Stimulated activated CD4-positive, alpha-beta T cell treated with anti-CD3 and anti-CD28 coated beads, Interleukin-12 subunit alpha, Interleukin-12 subunit beta, amount 100 ng/mL, for 4 hours (primary cell): ENCODE data around the gene RTN3.

Experiments used
- DNase-seq: peaks from one replicate; pipeline ENCODE4 v3.0.0-alpha.2; 2020

The RTN3 gene

GRCh38 chr11:63738720-63739360 lies 57.5 kb downstream of the RTN3 start:
- DNase-seq: peak; percentile 66

DNA sequence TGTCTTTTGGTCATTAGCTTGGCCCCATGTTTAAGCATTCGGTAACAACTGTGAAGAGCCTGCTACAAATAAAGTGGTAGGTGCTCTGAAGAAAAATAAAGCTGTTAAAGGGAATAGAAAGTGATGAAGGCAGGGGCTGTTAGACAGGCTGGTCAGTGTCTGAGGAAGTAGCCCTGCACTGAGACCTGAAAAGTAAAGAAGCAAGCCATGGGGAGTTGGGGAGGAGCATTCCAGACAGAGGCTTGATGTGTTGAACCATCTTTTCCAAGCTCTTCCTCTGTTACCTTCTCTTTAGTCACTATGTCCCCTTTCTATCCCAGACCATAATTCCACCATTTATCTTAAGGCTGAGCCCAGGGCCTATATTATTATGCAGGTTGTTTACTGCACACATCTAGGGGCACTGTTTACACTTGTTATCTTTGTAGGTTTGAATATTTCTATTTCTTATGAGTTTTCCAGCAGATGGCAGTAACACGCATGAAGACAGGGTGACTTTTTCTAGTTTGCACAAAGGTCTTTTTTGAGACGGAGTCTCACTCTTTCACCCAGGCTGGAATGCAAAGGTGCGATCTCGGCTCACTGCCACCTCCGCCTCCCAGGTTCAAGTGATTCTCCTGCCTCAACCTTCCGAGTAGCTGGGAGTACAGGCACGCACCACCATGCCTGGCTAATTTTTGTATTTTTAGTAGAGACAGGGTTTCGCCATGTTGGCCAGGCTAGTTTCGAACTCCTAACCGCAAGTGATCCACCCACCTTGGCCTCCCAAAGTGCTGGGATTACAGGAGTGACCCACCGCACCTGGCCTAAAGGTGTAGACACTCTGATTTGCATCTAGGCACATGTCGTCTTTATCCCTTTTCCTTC lies 64.2 kb downstream of the RTN3 start:
- DNase-seq: no peak

DNA sequence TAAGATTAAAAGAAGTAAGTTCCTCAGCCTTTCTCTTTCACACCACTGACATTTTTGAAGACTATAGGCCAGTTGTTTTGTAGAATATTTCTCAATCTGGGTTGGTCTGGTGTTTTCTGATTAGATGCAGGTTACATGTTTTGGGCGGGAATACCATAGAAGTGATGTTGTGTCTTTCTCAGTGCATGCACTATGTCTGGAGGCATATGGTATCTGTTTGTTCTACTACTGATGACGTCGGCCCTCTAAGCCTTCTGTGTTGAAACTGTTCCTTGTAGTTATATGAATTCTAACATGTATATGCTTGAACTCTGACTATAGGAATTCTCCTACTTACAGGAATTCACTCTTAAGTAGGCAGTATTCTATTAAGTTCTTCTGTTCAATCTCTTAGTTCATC lies 65.7 kb downstream of the RTN3 start:
- no peak for DNase-seq

DNA sequence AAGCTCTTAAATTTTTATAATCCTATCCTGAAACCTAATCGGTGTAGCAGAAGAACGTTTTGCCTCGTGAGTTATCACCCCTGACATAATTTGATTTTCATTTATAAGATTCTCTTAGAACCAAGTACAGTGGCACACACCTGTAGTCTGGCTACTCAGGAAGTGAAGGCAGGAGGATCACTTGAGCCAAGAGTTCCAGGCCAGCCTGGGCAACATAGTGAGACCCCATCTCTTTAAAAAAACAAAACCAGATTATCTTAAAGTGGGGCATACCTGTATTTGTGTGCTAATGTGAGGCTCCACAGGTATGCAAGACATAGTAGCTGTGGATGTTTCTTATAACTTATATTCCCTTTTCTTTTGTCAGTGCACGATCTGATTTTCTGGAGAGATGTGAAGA lies 68.3 kb downstream of the RTN3 start:
- no peak for DNase-seq

DNA sequence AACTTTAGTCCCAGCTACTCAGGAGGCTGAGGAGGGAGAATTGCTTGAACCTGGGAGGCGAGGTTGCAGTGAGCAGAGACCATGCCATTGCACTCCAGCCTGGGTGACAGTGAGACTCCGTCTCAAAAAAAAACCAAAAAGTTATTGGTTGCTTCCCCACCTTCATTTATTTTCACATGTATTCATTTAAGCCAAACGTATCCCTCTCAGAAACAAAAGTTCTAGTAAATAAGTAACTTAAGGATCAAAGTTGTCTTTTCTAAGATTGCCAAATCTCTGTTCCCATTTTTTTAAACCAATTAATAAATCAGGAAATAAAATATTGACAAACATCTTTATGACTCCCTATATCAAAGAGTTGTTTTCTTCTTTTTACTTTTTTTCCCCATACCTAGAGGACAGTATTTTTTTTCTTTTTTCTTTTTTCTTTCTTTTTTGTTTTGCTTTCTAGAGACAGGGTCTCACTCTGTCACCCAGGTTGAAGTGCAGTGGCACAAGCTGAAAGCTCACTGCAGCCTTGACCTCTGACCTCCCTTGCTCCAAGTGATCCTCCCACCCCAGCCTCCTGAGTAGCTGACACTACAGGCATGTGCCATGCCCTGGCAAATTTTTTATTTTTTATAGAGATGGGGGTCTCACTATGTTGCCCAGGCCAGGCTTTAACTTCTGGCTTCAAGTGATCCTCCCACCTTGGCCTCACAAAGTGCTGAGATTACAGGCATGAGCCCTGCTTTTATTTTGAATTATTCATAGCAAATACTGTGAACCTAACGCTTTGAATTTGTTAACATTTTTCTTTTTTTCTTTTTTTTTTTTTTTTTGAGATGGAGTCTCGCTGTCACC lies 75.8 kb downstream of the RTN3 start:
- no peak for DNase-seq

DNA sequence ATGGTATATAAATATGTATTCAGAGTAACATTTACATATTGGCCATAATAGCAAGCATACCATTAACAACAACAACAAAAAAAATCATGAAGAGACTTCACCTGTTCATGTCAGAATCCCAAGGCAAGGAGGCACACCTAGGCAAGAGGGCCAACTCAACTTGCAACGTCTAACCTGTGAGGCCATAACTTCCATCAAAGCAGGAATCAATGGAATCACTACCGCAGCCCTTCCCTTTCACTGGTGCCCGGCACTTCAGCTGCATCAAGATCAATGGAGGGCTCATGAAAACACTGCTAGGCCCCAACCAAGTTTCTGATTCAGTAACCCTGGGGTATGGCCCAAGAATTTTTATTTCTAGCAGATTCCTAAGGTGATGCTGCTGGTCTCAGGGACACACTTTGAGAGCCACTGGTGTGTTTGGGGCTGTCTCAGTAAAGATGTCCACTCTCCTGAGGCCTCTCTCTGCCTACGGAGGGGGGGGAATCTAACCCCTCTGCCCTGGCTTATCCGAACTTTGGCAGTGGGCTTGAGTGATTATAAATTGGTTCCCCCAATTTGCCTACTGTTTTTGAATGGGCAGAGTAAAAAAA lies 79.3 kb downstream of the RTN3 start:
- DNase-seq: no peak

DNA sequence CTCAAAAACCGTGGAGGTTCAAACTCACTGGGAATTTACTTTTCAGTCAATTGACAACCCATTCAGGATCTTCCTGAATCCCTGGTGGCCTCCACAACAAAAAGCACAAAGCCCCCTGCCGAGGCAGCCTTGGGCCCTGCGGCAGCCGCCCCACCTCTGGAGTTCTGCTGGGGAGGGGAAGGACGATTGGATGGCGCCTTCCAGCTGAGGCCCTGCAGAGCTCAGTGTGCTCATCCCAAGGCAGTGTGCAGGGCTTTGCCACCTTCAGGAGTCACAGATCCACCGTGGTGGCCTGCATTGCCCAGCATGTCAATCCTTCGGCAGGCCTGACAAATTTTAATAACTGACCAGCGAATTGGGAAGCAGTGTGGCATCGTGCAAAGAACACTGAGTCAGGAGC lies 79.9 kb downstream of the RTN3 start:
- DNase-seq: no peak

GRCh38 chr11:63761931-63762653 lies 80.8 kb downstream of the RTN3 start:
- DNase-seq: no peak

DNA sequence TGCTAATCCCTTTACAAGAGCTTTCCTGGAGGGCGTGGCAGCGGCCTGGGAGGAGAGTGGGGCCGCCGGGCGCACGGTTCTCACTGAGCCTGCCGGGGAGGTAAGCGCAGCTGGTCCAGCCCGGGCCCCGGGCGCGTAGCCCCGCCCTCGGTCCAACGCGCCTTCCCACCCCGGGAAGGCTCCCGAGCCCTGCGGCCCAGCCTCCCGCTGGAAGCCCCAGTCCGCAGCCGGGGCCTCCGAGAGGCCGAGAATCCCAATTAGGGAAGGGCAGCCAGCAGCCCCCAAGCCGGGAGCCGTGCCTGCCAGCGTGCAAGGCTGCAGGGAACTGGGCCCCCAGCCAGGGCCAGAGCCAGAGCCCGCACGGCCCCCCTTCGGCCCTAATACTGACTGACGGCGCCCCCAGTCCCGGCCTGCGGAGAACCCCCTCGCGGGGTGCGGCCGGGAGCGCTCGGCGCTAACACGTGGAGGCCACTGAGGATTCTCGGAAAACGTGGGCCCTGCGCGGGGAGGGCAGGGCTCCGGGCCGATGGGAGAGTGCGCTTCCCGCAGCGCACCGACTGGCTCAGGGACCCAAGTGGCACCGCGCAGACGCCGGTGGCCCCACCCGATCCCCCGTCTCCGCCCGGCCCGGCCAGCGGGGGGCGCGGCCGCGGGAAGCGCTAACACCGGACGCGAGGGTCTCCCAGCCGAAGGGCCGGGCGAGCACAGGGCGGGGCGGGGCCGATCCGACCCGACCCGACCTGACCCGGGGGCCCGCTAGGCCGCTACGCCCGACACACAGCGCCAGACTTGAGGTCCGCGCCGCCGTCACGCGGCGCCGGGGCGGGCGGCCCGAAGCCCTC lies 81.6 kb downstream of the RTN3 start:
- DNase-seq: no peak

- no peak for DNase-seq
Observed at GRCh38 chr11:63763496-63764339, 82.4 kb downstream of the RTN3 start.

- no peak for DNase-seq
Observed at GRCh38 chr11:63764340-63764678, 83.0 kb downstream of the RTN3 start.

DNA sequence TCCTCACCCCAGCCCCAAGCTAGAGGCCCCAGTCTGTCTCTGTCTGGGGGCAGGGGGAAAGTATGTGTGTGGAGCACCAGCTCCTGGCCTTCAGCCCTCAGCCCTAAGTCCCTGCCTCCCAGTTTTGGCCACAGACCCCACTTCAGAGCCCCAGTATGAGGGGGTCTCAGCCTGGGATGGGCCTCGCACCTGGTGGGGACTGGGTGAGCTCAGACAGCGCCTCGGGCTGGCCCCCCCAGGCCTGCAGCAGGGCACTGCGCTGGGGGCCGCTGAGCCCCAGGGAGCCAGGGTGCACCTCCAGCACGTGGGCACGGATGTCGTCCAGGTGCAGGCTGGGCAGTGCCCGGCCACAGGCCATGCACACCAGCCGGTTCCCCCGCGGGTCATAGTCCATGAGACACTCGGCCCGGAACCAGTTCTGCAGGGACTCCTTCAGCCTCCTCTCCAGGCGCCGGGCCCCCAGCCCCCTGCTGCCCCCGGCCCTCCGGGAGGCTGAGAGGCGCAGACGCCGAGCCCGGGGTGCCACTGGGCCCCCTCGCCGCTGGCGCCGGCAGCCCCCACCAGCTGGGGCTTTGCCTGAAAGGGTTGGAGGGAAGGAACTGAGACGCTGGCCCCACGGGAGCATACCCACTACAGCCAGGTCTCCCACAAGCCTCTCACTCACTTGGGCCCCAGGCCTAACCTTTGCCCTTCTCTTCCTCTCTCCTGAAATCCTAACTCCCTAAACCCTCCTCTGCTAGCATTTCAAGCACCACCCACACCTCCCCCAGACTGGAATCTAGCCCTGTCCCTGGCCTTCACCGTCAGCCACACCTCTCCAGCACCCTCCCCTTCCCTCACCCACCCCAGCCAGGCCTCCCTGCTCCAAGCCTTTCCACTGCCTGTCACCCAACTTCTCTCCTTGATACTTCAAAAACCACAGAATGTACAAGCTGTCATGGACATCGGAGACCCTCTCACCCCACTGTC lies 83.7 kb downstream of the RTN3 start:
- DNase-seq: no peak

GRCh38 chr11:63765688-63766241 lies 84.5 kb downstream of the RTN3 start:
- no peak for DNase-seq

DNA sequence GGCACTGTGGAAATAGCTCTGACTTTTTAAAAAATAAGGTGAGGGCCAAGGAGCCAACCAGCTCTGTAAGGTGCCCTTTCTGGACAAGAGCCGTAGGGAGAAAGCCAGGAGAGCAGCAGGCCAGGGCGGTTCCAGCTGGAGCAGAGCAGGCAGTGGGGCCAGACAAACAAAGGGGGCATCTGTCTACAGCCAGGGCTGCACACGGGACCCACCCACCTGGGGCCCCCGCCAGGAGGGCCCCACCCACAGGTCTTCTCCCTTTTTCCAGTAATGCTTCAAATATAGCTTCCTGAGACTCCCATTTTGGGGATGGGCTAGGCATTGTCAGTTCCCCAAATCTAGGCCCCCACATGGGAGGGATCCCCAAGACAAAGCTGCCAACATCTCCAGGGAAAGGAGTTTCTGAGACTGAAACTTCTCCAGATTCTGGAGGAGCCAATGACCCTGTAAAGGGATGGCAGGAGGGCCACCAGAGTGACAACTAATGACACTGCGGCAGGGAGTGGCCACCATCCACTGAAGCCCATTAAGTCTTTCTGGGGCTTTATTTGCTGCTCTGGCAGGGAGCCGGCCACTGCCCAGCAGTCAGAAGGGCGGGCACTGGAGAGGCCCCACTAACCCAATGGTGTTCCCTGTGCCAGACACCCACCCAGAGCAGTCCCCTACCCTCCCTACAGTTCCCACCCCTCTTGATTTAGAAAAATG lies 85.4 kb downstream of the RTN3 start:
- no peak for DNase-seq

DNA sequence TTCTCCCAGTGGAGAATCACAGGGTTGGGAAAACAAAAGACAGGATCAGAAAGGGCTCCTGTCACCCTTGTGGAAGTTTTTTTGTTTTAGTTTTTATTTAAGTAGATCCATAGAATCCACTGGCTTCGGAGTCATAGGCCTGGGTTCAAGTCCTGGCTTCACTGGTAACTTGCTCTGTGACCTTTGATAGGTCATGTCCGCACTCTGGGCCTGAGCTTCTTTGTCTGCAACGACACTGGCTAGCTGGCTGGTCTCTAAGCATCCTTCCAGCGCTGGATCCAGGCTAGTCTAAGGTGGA lies 85.9 kb downstream of the RTN3 start:
- DNase-seq: no peak

DNA sequence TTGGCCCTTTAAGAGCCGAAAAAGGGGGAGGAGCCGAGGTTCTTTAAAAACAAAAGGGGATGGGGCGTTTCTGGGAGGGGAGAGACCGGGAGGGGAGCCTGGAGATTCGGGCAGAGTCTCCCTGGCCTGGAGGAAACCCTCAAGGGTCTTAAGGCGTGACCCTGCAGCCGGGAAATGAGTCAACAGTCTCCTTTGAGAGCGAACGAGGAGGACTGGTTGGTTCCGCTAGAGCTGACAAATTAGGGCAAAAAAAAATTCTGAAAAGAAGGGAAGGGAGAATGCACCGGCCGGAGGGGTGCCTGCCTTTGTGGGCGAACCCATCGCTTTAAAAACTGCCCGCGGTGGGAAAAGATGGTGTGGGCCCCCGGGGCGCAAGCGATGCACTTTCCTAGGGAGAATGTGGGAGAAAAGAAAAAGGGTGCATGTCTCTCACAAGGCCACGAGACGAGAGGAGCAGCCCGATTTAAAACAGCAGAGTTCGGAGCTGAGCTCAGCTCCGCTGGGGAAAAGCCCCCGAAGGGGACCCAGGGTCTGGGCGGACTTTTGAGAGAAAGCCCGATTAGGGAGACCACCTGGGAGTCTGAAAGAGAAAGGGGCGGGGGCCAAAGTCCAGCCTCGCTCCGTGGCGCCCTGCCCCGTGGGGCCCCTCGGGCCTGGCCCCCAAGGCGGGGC lies 86.4 kb downstream of the RTN3 start:
- peak; percentile 28 for DNase-seq

GRCh38 chr11:63768237-63769041 lies 87.1 kb downstream of the RTN3 start, which contains the start of gene ZFTA:
Gene ZFTA (minus strand): TSS chr11:63768775. CDS start chr11:63768622, 153 bp downstream.
- DNase-seq: peak; percentile 59
